Testis (tissue), 2 donors: ENCODE data around the gene DDAH1.

Experiments
- CTCF ChIP-seq, 3 experiments: fragments of 450-650 bp in 2 of 3; fragments of 200-600 bp in 1 of 3; sonication (generic) in 1 of 3; IDR thresholded peaks; one replicate each; pipeline ENCODE4 v1.5.1; 2016 to 2019; ENCODE audit warnings: antibody characterized with exemption in 3 of 3, mild to moderate bottlenecking in 2 of 3, moderate library complexity in 1 of 3
- POLR2A ChIP-seq: fragments of 450-650 bp; IDR thresholded peaks from one replicate; pipeline ENCODE4 v1.6.1; 2017; ENCODE audit warnings: antibody characterized with exemption, mild to moderate bottlenecking, moderate library complexity

- no peak for TF ChIP-seq CTCF (IDR thresholded peaks at IDR 0.05)
- no peak for TF ChIP-seq POLR2A
Observed at GRCh38 chr1:85274969-85275453, 189.9 kb downstream of the DDAH1 start.
